GM21737 (cell line): ENCODE results near the gene CNIH2.
A peak's percentile ranks its signal among the peaks of the same experiment; 100 is the strongest.
"Not testable (repeated sequence)": the region's sequence is repeated elsewhere in the genome, so short reads cannot be mapped to it uniquely, and the experiment has no call there.

Experiments
- ATAC-seq: cut with Tn5 transposase; IDR thresholded peaks from one replicate; pipeline ENCODE4 v1.9.1; 2021; ENCODE audit warnings: mild to moderate bottlenecking, moderate library complexity; ENCODE audit not compliant: unreplicated experiment

Gene CNIH2

GRCh38 chr11:66275984-66276612 lies 1.9 kb upstream of the CNIH2 start:
- no peak for ATAC-seq

GRCh38 chr11:66276619-66277018 lies 1.4 kb upstream of the CNIH2 start:
- ATAC-seq, result not testable (repeated sequence)

DNA sequence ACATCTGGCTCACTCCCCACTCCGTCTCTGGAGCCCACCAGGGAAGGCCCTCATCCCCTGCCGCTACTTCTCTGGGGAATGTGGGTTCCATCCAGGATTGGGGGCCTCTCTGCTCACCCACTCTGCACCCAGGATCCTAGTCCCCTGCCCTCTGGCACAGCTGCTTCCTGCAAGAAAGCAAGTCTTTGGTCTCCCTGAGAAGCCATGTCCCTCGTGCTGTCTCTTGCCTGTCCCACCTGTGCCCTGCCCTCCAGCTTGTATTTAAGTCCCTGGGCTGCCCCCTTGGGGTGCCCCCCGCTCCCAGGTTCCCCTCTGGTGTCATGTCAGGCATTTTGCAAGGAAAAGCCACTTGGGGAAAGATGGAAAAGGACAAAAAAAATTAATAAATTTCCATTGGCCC lies 911 bp upstream of the CNIH2 start:
- not testable (repeated sequence) for ATAC-seq

DNA sequence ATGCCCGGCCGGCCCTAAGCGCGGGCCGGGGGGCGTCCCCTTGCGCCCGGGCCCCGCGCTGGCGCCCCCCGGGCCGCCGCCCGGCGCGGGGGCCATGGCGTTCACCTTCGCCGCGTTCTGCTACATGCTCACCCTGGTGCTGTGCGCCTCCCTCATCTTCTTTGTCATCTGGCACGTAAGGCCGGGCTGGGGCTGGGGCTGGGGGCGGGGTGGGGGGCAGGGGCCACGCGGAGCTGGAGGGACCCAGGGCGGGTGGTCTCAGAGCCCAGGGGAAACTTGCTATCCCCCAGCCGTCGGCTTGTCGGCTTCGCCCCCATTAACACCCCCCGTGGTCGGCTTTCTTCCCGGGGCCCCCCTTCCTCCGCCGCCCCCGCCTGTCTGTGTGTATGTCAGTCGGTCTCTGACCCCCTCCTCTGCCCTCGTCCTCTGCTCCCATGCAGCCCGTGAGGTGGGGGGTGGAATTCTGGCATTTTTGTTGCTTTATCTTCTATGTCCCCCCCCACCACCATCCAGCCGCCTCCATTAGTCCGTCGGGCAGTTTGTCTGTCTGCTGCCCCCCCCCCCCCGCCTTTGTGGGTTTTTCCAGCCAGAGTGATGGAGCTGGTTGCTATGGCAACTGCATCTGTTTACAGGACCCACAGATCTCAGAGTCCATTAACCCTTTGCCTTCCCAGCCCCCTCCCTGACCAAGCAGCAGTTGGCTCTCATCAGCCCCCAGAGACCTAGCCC lies 552 bp downstream of the CNIH2 start:
- no peak for ATAC-seq

- ATAC-seq, result no peak
Observed at GRCh38 chr11:66279092-66279734, 1.2 kb downstream of the CNIH2 start.

GRCh38 chr11:66280428-66280827 lies 2.5 kb downstream of the CNIH2 start:
- ATAC-seq, result no peak

DNA sequence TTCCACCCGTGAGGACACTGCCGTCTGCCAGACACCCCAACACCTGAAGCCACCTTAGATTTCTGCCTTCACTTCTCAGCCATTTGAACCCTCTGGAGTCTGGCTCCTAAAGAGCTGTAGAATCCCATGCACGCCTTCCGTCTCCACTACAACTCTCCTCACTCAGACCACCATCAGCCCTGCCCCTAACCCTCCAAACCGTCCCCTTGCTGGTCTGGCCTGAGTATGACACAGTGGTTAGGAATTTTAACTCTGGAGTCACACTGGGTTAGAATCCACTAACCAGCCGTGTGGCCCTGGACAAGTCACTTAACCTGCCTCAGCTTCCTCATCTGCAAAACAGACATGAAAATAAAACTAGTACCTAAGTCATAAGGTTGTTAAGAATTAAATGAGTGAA lies 3.0 kb downstream of the CNIH2 start:
- no peak for ATAC-seq

- ATAC-seq, result no peak
Observed at GRCh38 chr11:66281776-66282467, 3.9 kb downstream of the CNIH2 start.

- peak; percentile 66 for ATAC-seq
Observed at GRCh38 chr11:66282468-66283455, 4.8 kb downstream of the CNIH2 start.

- no peak for ATAC-seq
Observed at GRCh38 chr11:66283461-66284105, 5.6 kb downstream of the CNIH2 start.

DNA sequence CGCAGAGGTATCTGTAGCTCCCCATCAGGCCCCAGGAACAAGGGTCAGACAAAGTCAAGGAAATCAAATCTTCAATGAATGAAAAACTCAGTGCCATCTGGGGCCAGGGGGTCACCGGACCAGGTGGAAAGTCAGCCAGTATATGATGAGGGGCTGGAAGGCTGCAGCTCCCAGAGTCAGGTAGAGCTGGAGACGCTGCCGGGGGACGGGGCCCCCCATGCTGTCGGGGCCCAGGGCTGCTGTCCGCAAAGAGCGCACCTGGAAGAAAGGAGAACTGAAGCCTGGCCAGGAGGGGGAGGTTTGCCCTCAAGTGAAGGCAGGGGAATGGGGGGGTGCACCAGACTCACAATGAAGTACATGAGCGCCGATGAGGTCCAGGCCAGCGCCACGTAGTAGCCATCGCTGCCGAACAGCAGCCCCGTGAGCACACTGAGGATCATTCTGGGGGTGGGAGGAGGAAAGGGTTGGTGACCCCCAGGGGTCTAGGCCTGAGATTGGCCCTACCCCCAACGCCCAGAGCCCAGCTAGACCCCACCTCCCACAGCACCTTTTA lies 6.6 kb downstream of the CNIH2 start:
- ATAC-seq, result no peak

GRCh38 chr11:66285250-66285947 lies 7.4 kb downstream of the CNIH2 start:
- ATAC-seq, result no peak

GRCh38 chr11:66286699-66287098 lies 8.7 kb downstream of the CNIH2 start:
- no peak for ATAC-seq

DNA sequence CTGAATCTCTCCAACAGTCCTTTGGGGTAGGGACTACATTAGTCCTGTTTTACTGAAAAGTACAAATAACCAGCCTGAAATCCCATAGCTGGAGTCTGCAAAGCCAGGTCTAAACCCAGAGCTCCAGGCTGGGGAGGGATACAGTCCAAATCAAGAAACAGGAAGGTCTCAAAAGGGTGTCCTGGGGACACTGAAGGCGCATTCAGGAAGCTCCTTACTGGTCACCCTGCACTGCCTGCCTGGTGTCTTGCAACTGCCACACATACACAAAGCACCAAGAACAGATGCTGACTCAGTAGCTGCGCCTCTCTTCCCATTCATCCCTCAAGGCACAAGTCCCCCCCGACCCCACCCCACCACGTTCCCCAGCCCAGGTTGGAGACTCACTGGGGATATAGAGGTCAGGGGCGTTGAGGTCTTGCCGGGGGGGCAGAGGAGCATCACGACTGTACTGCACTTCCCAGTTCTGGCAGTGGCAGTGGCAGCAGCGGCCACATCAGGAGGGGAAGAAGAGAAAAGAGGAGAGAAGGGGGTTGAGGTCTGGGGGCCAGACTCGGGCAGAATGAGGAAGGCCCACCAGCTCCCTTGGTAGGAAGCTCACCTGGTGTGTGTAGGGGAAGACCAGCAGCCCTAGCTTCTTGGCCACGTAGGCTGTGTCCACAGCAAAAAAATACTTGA lies 9.4 kb downstream of the CNIH2 start:
- no peak for ATAC-seq

GRCh38 chr11:66287889-66288670 lies 10.1 kb downstream of the CNIH2 start:
- ATAC-seq, result no peak

DNA sequence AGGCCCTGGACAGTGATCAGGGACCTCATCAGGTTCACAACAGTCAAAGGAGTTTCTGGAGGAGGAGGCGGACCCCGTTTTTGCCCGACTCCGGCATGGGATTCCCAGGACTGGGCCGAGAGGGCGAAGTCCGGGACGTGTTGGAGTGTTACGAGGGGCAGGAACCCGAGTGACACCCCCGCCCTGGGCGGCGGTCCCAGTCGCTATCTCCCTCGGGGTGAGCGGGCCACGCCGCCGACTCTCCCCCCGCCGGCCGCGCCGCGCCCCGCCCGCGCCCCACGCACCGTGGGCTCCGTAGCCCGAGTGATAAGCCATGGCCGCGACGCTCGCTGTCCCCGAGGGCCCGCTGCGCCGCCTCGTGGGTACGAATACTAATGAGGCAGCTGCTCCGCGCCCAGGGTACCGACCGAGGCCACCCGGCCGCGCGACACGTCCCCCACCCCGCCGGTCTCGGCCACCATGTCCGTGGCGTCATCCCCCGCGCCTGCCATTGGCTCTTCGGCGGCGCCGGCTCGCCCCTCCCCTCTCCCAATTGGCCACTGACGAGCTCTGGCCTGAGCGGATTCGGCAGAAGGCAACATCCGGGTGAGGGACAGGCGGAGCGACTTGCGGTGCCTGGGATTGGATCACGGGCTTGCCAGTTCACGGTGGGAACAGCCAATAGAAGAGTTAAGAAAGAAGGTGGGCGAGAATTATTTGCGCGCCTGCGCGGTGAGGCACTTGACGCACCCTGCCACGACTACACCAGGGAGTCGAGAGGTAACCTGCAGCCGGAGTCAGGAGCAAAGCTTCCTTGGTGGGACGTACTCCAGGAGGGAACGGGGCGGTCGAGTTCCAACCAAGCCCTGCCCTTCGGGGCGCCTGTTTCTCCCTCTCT lies 10.9 kb downstream of the CNIH2 start, which contains the start of gene YIF1A:
YIF1A (minus strand) TSS at position 473 of the 877 bp plus-strand sequence; CDS start at position 315, 158 bp downstream.
- ATAC-seq, result peak; percentile 88
